HL-60 (cell line): ENCODE data around the gene E2F4.

Experiments used
- CTCF ChIP-seq: IDR thresholded peaks from one replicate; pipeline ENCODE4 v1.5.1; 2011; ENCODE audit warnings: low read length, control low read depth, inconsistent platforms; ENCODE audit not compliant: insufficient read depth
- GABPA ChIP-seq: IDR thresholded peaks from 2 replicates; pipeline ENCODE4 v1.6.1; 2012; ENCODE audit warnings: low read depth
- POLR2AphosphoS5 ChIP-seq: IDR thresholded peaks from 2 replicates; pipeline ENCODE4 v1.6.1; 2012; ENCODE audit warnings: low read depth

- no peak for TF ChIP-seq CTCF
- no peak for TF ChIP-seq POLR2AphosphoS5
- no peak for TF ChIP-seq GABPA
Observed at GRCh38 chr16:67145746-67146145, 46.2 kb upstream of the E2F4 start.
